ENCODE data around the gene RYR2. TPM values are rescaled to one million over a fixed set of nuclear protein-coding genes. Genes with fewer than 3 reads are reported as not detected.

RYR2 gene
- total RNA-seq, 1 donor from 2014 or later, result 5.4 TPM

GRCh38 chr1:237832858-237833257 is 790.9 kb downstream of the RYR2 start:
- Mint-ChIP-seq H3K9me3 (ENCODE audit: unreplicated experiment) (no peaks in the 10 kb centered on the region), H3K4me1 (ENCODE audit: unreplicated experiment) (peaks cover 28% of the 10 kb centered on the region), H3K27me3 (ENCODE audit: unreplicated experiment) (peaks cover 2% of the 10 kb centered on the region), H3K36me3 (ENCODE audit: low read depth, unreplicated experiment) (peaks cover 3% of the 10 kb centered on the region), H3K4me3 (ENCODE audit: unreplicated experiment) (no peak overlapping the region), H3K27ac (ENCODE audit: unreplicated experiment) (no peak overlapping the region)
- DNase-seq (ENCODE audit: low spot score), result no peak
- TF ChIP-seq CTCF (IDR thresholded peaks at IDR 0.05; ENCODE audit: unreplicated experiment), result no peak

- no peak for DNase-seq (ENCODE audit: low spot score)
- Mint-ChIP-seq H3K4me1 (ENCODE audit: unreplicated experiment) (peaks cover 28% of the 10 kb centered on the region), H3K4me3 (ENCODE audit: unreplicated experiment) (no peak overlapping the region), H3K9me3 (ENCODE audit: unreplicated experiment) (no peaks in the 10 kb centered on the region), H3K27me3 (ENCODE audit: unreplicated experiment) (peaks cover 2% of the 10 kb centered on the region), H3K27ac (ENCODE audit: unreplicated experiment) (no peak overlapping the region), H3K36me3 (ENCODE audit: low read depth, unreplicated experiment) (no peaks in the 10 kb centered on the region)
- TF ChIP-seq CTCF (IDR thresholded peaks at IDR 0.05; ENCODE audit: unreplicated experiment), result no peak
These were observed 792.1 kb downstream of the RYR2 start for GRCh38 chr1:237834048-237834447.

GRCh38 chr1:237834461-237834860 is 792.5 kb downstream of the RYR2 start:
- H3K4me3 Mint-ChIP-seq (ENCODE audit: unreplicated experiment), result no peak overlapping the region
- no peak overlapping the region for H3K27ac Mint-ChIP-seq (ENCODE audit: unreplicated experiment)
- H3K9me3 Mint-ChIP-seq (ENCODE audit: unreplicated experiment), result no peaks in the 10 kb centered on the region
- TF ChIP-seq CTCF (IDR thresholded peaks at IDR 0.05; ENCODE audit: unreplicated experiment), result no peak
- H3K27me3 Mint-ChIP-seq (ENCODE audit: unreplicated experiment), result peaks cover 2% of the 10 kb centered on the region
- H3K36me3 Mint-ChIP-seq (ENCODE audit: low read depth, unreplicated experiment), result no peaks in the 10 kb centered on the region
- peaks cover 28% of the 10 kb centered on the region for H3K4me1 Mint-ChIP-seq (ENCODE audit: unreplicated experiment)
- DNase-seq (ENCODE audit: low spot score), result no peak

- Mint-ChIP-seq H3K4me1 (ENCODE audit: unreplicated experiment) (peaks cover 19% of the 10 kb centered on the region), H3K27me3 (ENCODE audit: unreplicated experiment) (peaks cover 1% of the 10 kb centered on the region), H3K4me3 (ENCODE audit: unreplicated experiment) (no peak overlapping the region), H3K9me3 (ENCODE audit: unreplicated experiment) (no peaks in the 10 kb centered on the region), H3K36me3 (ENCODE audit: low read depth, unreplicated experiment) (no peaks in the 10 kb centered on the region), H3K27ac (ENCODE audit: unreplicated experiment) (no peak overlapping the region)
- no peak for TF ChIP-seq CTCF (IDR thresholded peaks at IDR 0.05; ENCODE audit: unreplicated experiment)
- DNase-seq (ENCODE audit: low spot score), result no peak
These were observed 796.3 kb downstream of the RYR2 start for GRCh38 chr1:237838320-237838719.

- Mint-ChIP-seq H3K36me3 (ENCODE audit: low read depth, unreplicated experiment) (no peaks in the 10 kb centered on the region), H3K4me3 (ENCODE audit: unreplicated experiment) (no peak overlapping the region), H3K27me3 (ENCODE audit: unreplicated experiment) (peaks cover 1% of the 10 kb centered on the region), H3K4me1 (ENCODE audit: unreplicated experiment) (peaks cover 15% of the 10 kb centered on the region), H3K9me3 (ENCODE audit: unreplicated experiment) (no peaks in the 10 kb centered on the region), H3K27ac (ENCODE audit: unreplicated experiment) (no peak overlapping the region)
- DNase-seq (ENCODE audit: low spot score), result no peak
- TF ChIP-seq CTCF (IDR thresholded peaks at IDR 0.05; ENCODE audit: unreplicated experiment), result no peak
These were observed 797.0 kb downstream of the RYR2 start for GRCh38 chr1:237838904-237839534.

Measured in endothelial cell (in vitro differentiated cells).